GM21447 (cell line): Measurements from ENCODE around the gene EXOG.

Source experiments
- ATAC-seq: cut with Tn5 transposase; IDR thresholded peaks from one replicate; pipeline ENCODE4 v1.9.1; 2021; ENCODE audit not compliant: unreplicated experiment

EXOG gene

DNA sequence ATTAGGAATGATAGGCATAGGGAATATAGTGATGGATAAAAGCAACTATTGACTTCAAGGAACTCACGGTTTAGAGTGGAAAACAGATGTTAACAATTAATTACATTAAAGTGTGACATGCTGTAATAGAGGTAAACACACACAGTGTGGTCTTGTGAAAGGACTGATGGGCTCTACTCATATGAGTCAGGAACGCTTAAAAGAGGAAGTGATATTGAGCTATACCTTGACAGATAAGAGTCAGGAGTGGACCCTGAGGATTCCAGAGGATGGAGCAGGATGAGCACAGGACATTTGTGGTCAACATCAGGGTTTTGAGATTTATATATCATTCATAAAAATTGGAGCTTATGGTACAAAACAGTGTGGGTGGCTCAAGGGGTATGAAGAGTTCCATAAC lies 11.0 kb downstream of the EXOG start:
- ATAC-seq = peak; percentile 99

DNA sequence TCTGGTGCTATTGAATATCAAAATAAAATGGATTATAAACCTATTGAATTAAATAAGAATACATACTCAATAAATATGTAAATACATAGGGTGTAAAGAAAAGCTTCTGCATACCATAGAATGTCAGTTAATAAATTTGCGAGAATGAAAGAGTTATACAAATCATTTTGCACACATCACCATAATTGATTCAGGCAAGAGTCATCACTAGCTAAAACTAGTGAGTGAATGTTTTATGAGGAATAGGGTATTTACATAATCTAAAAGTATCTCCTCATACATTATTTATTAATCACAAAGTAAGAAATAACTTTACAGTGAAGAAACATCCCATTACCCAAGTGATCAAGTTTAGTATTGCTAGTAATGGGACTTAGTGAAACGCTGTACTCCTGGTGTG lies 13.6 kb downstream of the EXOG start:
- no peak for ATAC-seq

DNA sequence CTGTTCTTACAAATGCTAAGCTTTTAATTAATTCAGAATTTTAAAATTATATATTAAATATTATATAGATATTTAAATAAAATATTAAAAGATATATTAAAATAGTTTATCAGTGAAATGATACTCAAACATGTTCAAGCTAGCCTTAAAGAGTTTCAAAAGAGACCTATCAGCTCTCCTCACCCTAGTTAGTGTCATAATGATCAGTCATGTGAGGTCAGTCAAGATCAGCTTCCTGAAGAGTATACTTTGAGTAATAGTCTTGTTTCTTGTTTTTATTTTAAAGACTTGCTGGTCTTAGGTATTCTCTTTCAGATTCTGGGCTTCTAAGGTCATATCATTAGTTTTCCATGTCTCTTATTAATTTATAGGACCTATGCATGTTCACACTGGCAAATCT lies 14.5 kb downstream of the EXOG start:
- no peak for ATAC-seq

DNA sequence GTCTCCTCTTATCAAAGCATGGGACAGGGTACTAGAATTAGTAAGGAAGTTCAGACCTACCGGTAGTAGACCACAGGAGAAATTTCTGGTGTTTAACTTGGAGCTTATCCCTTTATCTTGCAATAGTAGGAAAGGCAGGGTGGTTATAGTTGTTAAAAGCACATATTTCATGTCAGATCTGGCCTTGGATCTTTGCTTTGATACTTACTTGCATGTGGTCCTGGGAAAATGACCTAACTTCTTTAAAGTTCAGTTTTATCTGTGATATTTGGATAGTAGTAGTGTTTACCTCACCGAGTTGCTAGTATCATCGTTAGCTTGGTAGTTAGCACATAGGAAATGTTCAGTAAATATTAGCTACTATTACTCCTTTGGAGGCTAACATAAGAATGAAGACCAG lies 15.4 kb downstream of the EXOG start:
- no peak for ATAC-seq

GRCh38 chr3:38515367-38515766 lies 19.2 kb downstream of the EXOG start:
- no peak for ATAC-seq

DNA sequence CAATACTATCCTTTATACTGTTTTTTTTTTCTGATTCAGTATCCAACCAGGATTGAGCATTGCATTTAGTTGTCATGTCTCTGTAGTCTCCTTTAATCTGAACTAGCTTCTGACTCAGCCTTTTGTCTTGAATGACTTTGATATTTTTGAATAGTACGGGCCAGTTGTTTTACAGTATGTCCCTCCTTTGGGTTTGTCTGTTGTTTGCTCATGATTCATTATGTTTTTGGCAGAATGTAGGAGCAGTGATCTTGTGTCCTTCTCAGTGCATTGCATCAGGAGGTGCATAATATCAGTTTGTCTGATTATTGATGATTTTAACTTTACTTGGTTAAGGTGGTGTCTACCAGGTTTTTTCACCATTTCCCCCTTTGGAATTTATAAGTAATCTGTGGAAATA lies 20.5 kb downstream of the EXOG start:
- no peak for ATAC-seq

DNA sequence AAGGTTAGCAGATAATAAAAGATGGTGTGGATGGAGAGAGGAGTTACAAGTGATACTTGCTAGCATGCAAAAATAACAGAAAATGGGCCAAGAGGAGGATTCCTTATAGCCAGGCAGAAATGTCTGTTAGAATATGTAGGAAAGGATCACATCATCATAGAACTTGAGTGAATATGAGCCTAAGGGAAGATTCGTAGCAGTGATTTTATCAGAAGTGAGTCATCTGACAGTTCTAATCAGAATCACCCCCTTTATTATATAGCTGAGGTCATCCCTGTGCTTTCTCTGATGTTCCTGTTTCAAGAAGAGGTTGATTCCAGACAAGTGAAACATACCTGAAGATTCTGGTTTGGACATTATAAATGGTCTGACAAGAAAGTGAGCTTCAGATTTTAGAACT lies 22.9 kb downstream of the EXOG start:
- no peak for ATAC-seq

GRCh38 chr3:38519651-38520050 lies 23.5 kb downstream of the EXOG start:
- no peak for ATAC-seq

DNA sequence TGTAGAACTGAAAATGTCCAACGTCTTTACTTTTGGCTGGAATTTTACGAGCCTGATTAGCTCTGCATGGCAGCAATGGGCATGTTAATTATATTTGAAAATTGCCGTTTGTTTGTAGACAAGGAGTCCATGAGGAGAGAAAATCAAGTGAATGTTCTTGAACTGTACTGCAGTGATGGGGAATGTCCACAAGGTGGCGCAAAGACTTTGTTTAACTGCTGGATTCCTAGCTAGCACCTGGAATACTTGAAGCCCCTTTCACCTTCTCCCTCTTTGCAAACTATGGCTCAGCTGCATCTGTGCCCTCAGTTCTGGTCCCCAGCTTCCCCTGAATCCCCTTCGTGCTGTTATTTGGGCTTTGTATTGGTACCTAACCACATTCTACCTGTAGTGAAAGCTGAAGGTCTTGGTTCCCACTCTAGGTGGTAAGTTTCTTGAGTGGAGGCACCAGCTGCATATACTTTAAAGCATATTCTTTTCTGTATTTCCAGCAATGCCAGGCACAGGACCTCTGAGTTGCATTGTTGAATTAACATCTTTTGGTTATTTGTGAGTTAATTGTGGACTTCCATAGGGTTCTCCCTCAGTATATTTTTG lies 25.3 kb downstream of the EXOG start:
- no peak for ATAC-seq

GRCh38 chr3:38522002-38522401 lies 25.9 kb downstream of the EXOG start:
- no peak for ATAC-seq

- ATAC-seq = no peak
These were observed 28.1 kb downstream of the EXOG start for GRCh38 chr3:38524141-38524739.

DNA sequence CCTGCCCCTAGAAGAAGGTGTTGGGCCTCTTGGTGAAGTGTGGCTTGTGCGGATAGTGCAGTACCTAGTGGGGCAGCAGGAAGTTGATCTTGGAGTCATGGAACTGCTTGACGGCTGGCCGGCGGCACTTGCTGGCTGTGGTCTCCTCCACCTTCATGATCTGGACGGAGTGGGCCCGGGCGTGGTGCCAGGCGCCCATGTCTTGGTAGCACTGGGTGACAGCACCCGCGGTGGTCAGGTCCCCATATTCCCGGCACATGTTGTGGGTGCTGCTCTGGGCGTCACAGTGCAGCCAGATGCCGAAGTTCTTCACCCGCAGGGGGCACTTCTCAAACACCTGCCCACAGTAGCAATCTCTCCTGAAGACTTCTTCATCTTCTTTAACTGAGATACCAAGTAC lies 30.7 kb downstream of the EXOG start:
- no peak for ATAC-seq

DNA sequence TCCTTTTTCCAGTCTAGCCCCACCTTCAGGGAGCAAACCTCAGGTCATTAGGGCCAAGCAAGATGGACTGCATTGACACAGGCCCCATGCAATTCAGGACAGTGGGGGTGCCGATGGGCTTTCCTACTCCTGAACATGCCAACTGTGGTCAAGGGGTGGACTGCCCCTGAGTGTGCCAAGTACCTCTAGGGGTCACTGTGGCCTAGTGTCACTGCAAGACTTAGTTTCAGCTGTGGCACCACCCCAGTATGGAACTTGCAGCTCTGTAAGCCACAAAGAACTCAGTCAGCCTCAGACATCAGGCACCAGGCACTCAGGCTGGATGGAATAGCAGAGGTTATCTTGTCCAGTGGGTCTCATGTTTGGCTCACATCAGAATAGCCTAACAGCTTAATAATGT lies 32.3 kb downstream of the EXOG start:
- no peak for ATAC-seq

- ATAC-seq = no peak
These were observed 36.4 kb downstream of the EXOG start for GRCh38 chr3:38532529-38532928.

GRCh38 chr3:38533285-38533976 lies 37.3 kb downstream of the EXOG start:
- ATAC-seq = no peak

- no peak for ATAC-seq
These were observed 38.0 kb downstream of the EXOG start for GRCh38 chr3:38534180-38534579.

GRCh38 chr3:38534604-38535003 lies 38.5 kb downstream of the EXOG start:
- ATAC-seq = no peak

DNA sequence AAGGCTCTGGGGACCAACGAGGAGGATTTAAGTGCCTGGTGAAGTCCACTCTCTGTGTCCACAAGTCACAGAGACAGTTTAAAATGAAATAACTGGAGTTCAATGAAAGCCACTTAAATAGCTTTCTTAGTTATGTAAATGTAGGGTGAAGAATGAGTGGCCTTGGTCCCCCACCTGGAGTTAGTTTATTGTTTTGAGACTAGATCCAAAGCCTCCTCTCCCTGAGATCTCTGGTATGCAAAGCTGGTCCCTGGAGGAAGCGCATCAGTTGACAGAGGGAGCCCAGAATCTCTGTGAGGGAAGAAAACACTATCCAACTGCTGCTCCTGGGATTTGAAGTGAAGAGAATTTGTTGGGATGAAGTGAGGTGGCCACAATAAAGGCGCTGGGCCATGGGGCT lies 40.5 kb downstream of the EXOG start:
- no peak for ATAC-seq

GRCh38 chr3:38538773-38539353 lies 42.7 kb downstream of the EXOG start:
- ATAC-seq = no peak

- ATAC-seq = no peak
These were observed 45.7 kb downstream of the EXOG start for GRCh38 chr3:38541806-38542205.

- no peak for ATAC-seq
These were observed 46.5 kb downstream of the EXOG start for GRCh38 chr3:38542401-38543298.
